Activated CD4-positive, alpha-beta T cell treated with anti-CD3 and anti-CD28 coated beads, Interleukin-2, amount 50 U/mL, for 4 hours (primary cell): ENCODE results near the gene NFATC3.
"Not testable (repeated sequence)": the region's sequence is repeated elsewhere in the genome, so short reads cannot be mapped to it uniquely, and the experiment has no call there.

Source experiments
- DNase-seq, 2 experiments: peaks; one replicate each; pipeline ENCODE4 v3.0.0-alpha.2; 2020

Gene NFATC3

GRCh38 chr16:68090130-68090529, 5.0 kb downstream of the NFATC3 start:
- no peak for DNase-seq

- no peak for DNase-seq
Measured at GRCh38 chr16:68090533-68090932, 5.4 kb downstream of the NFATC3 start.

DNA sequence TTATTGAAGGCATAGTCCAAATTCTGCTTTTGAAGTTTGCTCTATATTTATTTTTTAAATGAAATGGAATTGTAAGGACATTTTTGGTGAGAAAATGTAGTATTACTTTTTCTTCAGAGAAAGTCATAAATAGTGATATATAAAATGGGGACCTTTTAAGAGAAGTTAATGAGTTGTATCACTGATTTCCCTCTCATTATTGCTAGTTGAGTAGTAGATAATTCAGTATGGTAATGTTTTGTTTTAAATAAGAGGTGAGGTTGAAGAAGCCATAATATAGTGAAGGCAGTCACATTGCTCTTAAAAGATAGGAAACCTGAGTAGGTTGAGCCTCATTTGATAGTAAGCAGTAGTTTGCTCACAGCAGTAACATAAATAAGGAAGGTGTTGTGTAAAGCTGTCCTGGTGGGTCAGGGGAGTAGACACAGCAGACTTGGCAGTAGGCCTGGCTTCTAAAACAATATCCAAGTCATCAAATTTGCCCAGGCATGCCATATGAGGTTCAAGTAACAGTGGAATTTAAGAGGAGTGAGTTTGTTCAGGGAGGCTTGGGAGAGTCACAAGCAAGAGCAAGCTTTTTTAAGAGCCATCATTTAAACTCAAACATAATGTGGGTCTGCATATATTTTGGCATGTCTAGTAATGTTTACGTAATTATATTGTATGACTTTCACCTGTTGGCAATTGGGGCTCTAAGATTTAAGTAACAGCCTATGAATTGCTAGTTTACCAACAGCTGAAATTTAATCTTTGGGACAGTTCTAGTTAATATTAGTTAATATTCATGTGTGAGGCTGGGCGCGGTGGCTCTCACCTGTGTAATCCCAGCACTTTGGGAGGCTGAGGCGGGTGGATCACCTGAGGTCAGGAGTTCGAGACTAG, 6.5 kb downstream of the NFATC3 start:
- DNase-seq = no peak

DNA sequence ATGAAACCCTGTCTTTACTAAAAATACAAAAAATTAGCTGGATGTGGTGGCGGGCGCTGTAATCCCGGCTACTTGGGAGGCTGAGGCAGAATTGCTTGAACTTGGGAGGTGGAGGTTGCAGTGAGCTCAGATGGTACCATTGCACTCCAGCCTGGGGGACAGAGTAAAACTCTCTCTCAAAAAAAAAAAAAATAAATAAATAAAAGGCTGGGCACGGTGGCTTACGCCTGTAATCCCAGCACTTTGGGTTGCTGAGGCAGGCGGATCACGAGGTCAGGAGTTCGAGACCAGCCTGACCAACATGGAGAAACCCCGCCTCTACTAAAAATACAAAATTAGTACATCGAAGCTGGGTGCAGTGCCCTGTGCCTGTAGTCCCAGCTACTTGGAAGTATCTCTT, 7.1 kb downstream of the NFATC3 start:
- DNase-seq = not testable (repeated sequence)

DNA sequence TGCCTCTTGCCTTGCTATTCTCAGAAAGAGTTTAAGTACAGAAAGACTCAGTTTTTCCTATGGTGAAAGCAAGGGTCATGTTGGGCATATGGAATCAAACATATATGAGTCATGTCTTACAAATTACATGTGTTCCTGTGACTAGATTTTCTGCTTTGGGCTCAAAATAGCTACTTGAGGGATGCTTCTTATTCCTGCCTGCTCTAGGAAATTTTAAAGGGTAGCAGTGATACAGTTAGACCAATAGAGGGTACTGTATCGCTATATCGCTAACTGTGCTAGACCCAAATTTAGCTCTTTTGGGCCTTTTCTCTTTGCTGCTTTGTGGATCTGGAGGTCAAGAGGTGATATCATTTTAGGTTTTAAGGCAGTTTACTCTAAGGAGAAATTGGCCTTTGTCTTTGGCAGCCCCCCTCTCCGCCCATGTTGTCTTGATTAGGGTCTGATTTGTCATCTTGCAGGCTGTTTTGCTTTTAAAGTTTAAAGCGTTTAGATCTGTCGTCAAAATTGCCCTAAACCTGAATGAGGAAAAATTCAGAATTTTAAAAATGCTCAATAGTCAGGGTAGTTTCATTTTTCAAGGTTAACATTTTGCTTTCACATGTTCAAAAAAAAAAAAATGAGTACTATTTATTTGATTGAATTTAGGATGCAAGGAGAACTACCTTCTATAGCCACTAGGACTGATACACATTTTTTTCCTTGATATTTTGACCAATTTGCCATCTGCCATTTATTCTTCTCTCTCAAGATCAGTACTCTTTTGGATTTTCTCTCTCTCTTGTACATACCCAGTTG, 8.8 kb downstream of the NFATC3 start:
- DNase-seq = no peak

- no peak for DNase-seq
Measured at GRCh38 chr16:68094614-68094934, 9.4 kb downstream of the NFATC3 start.

- DNase-seq = no peak
Measured at GRCh38 chr16:68096491-68096890, 11.3 kb downstream of the NFATC3 start.

DNA sequence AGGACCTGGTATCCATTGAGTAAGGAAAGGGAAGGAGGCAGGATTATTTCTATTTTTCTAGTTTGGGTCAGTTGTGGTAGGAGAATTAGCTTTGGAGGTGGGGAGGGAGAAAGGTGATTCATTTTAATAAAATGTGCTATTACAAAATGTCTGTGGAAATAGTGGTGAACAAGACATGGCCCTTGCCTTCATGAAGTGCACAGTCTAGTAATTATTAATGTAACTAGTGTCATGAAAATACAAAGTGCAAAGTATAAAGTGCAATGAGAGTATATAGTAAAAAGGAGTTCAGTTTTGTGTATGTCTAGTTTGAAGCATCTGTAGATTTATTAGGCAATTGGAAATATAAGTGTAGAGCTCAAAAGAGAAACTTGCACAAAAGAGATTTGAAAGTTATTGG, 11.9 kb downstream of the NFATC3 start:
- DNase-seq = no peak

- no peak for DNase-seq
Measured at GRCh38 chr16:68097895-68098294, 12.7 kb downstream of the NFATC3 start.

DNA sequence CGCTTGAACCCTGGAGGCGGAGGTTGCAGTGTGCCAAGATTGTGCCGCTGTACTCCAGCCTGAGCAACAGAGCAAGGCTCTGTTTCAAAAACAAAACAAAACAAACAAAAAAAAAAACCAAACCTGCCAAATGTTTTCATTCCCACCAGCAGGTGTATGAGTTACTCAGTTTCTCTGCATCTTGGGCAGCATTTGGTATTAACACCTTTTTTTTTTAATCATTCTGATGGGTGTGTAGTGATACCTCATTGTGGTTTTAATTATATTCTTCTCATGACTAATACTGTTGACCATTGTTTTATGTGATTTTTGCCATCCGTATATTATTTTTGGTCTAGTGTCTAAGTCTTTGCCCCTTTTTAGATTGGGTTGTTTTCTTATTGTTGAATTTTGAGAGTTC, 15.3 kb downstream of the NFATC3 start:
- no peak for DNase-seq

DNA sequence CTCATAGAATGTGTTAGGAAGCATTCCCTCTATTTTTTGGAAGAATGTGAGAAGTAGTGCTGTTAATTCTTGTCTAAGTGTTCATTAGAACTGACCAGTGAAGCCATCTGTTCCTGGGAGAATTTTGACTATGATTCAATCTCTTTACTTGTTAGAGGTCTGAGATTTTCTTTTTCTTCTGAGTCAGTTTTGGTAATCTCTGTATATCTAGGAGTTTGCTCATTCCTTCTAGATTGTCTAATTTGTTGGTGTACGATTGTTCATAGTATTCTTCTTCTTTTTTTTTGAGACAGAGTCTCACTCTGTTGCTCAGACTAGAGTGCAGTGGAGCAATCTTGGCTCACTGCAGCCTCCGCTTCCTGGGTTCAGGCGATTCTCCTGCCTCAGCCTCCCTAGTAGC, 20.4 kb downstream of the NFATC3 start:
- DNase-seq = no peak

DNA sequence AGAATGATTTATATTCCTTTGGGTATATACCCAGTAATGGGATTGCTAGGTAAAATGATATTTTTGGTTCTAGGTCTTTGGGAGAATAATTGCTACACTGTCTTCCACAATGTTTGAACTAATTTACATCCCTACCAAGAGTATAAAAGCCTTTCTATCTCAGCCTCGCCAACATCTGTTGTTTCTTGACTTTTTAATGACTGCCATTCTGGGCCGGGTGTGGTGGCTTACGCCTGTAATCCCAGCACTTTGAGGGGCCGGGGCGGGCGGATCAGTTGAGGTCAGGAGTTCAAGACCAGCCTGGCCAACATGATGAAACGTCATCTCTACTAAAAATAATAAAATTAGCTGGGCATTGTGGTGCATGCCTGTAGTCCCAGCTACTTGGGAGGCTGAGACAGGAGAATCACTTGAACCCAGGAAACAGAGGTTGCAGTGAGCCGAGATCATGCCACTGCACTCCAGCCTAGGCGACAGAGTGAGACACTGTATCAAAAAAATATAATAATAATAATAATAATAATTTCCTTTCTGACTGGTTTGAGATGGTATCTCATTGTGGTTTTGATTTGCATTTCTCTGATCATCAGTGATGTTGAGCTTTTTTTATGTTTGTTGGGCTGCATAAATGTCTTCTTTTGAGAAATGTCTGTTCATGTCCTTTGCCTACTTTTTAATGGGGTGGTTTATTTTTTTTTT, 22.2 kb downstream of the NFATC3 start:
- DNase-seq = not testable (repeated sequence)

- not testable (repeated sequence) for DNase-seq
Measured at GRCh38 chr16:68109156-68109555, 24.0 kb downstream of the NFATC3 start.

GRCh38 chr16:68110611-68111010, 25.4 kb downstream of the NFATC3 start:
- DNase-seq = not testable (repeated sequence)

- no peak for DNase-seq
Measured at GRCh38 chr16:68111379-68111778, 26.2 kb downstream of the NFATC3 start.

DNA sequence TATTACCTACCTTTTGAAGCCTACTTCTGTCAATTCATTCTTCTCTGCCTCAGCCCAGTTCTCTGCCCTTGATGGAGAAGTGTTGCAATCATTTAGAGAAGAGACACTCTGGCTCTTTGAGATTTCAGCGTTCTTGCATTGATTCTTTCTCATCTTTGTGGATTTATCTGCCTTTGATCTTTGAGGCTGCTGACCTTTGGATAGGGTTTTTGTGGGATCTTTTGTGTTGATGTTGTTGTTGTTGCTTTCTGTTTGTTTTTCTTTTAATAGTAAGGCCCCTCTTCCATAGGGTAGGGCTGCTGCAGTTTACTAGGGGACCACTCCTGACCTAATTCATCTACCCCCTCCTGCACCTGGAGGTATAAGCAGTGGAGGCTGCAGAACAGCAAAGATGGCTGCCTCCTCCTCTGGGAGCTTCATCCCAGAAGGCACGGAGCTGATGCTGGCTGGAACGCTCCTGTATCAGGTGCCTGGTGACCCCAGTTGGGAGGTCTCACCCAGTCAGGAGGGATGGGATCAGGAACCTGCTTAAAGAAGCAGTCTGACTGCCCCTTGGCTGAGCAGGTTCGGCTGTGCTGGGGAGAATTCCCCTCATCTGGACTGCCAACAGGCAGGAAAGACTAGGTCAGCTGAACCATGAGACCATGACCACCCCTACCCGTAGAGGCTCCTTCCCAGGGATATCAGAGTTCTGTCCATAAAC, 28.0 kb downstream of the NFATC3 start:
- no peak for DNase-seq

DNA sequence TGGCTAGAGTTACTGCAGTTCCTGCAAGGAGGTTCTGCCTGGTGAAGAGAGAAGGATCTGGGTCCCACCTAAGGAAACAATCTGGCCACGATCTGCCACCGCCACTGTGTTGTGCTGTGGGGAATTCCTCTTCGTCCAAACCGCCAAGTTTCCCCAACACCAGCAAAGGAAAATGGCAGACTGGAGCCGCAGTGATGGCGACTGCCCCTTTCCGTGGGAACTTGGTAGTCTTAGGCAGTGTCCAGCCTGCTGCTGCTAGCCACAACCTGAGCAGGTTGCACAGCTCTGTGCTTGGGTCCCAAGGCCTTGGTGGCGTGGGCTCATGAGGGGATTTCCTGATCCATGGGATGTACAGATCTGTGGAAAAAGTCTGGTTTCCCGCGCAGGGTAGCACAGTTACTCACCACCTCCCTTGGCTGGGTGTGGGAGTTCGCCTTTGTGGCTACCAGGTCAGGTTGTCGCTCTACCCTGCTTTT, 28.6 kb downstream of the NFATC3 start:
- DNase-seq = no peak

DNA sequence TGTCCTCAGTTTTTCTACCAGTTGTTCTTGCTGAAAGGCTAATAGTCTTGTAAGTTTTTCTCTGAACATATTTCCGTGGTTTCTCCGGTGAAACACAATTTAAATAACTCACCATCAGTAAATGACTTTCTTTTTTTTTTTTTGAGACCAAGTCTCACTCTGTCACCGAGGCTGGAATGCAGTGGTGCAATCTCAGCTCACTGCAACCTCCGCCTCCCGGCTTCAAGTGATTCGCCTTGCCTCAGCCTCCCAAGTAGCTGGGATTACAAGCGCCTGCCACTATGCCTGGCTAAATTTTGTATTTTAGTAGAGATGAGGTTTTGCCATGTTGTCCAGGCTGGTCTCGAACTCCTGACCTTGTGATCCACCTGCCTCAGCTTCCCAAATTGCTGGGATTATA, 29.8 kb downstream of the NFATC3 start:
- DNase-seq = not testable (repeated sequence)

DNA sequence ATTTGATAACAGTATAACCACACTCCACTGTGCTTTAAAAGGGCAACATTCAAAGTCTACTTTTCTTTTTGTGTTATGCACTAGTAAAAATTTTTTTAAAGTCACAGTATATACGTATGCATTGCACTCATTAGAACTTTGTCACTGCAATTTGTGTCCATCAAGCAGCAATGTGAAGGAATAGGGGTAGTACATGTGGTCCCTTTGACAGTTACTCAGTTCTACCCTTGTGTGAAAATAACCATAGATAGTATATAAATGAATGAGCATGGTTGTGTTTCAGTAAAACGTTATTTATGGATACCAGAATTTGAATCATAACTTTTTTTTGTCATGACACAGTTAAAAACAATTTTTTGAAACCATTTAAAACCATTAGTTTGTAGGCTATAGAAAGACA, 30.7 kb downstream of the NFATC3 start:
- DNase-seq = no peak

DNA sequence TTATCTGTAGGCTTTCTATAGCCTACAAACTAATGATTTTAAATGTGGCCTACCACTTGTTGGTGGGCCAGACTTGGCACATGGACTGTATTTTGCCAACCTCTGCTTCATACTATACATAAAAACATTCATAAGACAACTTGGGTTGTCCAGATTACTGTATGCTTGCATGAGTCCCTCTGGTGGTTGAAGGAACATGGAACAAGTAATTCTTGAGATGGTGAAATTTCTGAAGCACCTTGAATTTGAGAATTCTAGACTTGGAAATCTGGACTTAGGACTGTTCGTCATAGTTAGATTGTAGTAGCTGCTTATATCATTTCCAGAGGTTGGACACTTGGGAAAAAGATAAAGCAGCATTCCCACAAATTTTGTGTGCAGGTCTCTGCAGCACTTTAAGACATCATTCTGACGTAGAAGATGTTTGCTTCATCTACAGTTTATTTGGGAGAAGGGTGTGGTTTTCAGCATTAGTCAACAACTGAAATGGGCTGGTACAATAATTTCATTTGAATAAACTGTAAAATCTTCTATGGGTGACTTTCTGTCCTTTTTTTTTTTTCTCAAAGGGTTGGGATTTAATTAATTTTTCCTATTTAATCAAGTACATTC, 31.2 kb downstream of the NFATC3 start:
- no peak for DNase-seq

GRCh38 chr16:68117884-68118283, 32.7 kb downstream of the NFATC3 start:
- no peak for DNase-seq

- DNase-seq = not testable (repeated sequence)
Measured at GRCh38 chr16:68118954-68119353, 33.8 kb downstream of the NFATC3 start.
